8988T (cell line): ENCODE measurements around the gene CREBRF.
"Not testable (repeated sequence)": the region's sequence is repeated elsewhere in the genome, so short reads cannot be mapped to it uniquely, and the experiment has no call there.

Experiments
- DNase-seq: peaks from one replicate; pipeline ENCODE4 v3.0.0; 2011

CREBRF gene

GRCh38 chr5:173035904-173036707, 20.0 kb upstream of the CREBRF start:
- no peak for DNase-seq

DNA sequence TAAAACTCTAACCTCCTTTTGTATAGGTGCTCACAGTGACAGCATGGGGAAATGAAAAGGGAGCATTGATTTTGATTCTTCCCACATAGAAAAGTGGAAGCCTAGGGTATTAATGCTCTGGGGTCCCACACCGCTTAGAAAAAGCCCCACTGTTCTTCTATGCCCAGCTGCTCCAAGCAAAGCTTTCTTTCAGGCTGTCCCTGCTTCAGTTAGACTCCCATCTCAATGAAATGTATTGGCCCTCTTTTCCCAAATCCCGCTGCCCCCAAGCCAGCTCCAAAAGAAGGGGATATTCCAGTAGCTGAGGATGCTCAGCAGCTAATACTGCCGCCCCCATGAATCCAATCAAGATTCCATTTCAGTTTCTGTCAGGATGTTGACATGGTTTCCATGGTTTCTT, 17.0 kb upstream of the CREBRF start:
- DNase-seq, result no peak

DNA sequence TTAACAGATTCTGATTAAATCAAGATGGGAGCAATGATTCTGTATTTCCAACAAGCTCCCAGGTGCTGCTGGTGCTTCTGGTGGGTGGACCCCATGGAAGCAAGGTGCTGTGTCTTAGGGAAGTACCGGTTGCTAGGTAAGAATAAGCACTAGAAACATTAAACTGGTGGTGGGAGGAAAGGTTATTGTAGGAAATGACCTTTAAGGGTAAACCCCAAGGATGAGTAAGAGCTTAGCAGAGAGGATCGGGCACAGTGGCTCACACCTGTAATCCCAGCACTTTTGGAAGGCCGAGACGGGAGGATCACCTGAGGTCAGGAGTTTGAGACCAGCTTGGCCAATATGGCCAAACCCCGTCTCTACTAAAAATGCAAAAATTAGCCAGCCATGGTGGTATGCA, 16.2 kb upstream of the CREBRF start:
- DNase-seq, result no peak

DNA sequence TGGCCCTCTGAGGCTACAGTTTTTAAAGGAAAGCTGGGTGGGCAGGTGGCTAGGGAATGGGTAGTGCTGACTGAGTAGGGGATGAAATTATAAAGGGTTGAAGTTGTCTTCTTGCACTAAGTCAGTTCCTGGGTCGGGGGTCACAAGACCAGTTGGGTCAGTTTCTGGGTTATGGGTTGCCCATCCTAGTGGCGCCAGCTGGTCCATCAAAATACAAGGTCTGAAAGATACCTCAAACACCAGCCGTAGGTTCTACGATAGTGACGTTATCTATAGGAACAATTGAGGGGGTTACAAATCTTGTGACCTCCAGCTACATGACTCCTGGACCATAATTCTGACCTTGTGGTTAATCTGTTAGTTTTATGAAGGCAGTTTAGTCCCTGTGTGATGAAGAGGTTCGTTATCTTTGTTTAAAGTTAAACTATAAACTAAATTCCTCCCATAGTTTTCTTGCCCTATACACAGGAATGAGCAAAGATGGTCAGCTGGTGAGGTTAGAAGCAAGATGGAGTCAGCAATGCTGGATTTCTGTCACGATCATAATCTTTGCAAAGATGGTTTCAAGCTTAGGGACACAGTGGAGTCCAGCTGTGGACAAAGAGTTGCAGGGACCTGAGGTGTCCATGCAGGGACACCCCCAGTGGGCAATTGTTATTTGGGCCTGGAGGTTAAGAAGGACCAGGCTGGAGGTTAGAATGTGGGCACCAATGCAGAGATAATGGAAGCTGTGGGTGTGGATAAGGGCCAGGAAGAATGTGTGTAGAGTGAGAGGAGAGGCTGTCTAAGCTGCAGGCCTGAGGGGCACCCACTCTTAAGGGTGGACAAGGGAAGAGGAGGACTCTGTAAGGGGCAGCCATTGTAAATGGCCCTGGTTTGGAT, 14.0 kb upstream of the CREBRF start:
- DNase-seq, result no peak

DNA sequence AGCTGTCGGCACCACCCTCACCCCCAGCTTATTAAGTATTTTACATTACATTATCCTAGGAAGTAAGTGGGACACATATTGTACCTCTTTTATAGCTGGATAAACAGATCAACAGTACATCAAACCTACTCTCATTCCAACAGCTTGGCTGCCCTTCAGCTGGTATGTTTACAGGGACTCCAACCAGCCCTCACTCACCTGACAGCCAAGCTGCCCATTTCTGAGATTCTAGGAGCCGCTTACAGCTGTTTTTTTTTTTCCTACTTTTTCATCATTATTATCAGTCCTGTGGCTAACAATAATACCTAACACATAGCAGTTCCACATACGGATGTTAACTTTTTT, 13.4 kb upstream of the CREBRF start:
- DNase-seq, result no peak

DNA sequence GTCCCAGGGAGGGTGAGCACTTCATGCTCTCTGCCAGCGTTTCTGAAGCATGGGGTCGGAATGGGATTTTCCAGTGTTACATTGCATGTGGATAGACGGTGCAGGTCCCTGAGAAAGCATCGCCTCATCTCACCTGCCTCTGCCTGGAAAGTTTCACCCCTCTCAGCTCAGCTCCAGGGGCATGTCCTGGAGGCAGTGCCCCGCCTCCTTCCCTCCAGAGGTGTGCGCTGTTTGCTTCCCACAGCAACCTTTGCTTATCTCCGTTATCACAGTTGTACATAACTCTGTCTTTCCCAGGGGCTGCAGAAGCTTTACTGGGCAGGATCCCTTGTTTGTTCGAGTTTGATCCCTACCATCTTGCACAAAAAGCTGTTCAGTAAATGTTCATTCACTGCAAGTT, 10.7 kb upstream of the CREBRF start:
- no peak for DNase-seq

DNA sequence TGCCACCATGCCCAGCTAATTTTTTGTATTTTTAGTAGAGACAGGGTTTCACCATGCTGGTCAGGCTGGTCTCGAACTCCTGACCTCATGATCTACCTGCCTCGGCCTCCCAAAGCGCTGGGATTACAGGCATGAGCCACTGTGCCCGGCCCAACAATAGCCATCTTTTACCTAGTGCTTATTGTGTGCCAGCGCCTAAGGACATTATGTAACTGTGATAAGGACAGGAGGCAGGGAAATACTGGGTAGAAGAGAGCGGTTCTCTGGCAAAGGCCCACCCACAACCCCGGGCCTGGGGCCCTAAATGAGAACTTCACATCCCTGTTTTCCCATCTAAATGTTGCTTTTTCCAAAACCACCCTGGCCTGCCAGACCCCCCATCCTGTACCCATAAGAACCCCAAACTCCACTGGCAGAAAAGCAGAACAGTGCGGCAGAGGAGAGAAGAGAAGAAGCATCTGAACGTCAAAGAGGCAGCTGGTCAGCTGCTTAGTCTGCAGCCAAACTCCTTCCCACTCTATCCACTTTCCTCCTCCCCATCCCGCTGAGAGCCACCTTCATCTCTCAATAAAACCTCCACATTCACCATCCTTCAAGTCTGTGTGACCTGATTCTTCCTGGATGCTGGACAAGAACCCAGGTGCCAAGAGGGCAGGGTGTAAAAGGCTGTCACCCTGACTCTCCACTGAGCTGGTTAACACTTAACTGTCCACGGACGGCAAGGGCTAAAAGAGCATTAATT, 8.9 kb upstream of the CREBRF start:
- not testable (repeated sequence) for DNase-seq

DNA sequence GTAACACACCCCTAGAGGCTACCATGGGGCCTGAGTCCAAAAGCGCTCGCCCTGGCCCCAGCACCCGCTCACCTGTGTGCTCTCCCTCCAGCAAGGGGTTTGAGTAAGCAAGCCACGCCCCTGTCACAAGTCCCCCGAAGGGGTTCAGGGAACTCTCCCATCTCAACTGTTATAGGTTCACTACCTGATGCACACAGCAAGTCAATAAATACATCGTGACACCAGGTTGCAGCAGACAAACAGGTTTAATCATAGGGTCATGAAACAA, 8.4 kb upstream of the CREBRF start:
- no peak for DNase-seq

- DNase-seq, result no peak
Observed at GRCh38 chr5:173050791-173051190, 5.4 kb upstream of the CREBRF start.

DNA sequence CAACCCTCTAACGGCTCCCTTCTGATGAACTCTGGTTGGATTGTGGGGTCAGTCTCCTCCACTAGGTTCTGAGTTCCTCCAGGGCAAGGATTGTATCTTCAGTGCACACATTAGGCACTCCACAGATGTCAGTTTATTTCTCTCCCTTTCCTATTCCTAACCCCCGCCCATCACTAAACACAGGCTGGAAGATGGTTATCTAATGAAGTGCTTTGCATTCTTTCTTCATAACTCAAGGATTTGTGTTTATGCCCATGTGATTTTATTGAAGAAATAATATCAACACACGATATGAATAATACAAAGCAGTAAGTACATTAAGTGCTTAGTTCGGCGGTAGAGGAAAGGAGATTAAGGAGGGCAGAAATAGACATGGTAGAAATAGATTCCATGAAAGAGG, 4.4 kb upstream of the CREBRF start:
- no peak for DNase-seq

DNA sequence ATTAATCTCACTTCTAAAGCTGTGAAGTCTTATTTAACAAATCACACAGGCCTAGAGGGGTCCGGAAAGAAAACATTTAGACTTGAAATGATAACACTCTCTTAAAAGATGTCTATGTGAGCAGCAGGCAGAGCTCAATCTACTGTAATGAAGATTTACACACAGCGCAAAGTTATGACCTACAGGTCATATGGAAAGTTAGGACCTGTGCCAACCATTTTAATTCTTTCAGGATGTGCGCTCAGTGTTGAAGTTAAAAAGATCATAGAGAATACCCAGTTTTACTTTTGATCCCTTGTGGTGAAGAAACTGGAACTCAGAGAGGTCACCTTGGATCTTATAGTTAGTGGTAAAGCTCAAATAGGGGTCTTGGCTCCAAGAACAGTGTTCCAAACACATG, 3.1 kb upstream of the CREBRF start:
- DNase-seq, result no peak

DNA sequence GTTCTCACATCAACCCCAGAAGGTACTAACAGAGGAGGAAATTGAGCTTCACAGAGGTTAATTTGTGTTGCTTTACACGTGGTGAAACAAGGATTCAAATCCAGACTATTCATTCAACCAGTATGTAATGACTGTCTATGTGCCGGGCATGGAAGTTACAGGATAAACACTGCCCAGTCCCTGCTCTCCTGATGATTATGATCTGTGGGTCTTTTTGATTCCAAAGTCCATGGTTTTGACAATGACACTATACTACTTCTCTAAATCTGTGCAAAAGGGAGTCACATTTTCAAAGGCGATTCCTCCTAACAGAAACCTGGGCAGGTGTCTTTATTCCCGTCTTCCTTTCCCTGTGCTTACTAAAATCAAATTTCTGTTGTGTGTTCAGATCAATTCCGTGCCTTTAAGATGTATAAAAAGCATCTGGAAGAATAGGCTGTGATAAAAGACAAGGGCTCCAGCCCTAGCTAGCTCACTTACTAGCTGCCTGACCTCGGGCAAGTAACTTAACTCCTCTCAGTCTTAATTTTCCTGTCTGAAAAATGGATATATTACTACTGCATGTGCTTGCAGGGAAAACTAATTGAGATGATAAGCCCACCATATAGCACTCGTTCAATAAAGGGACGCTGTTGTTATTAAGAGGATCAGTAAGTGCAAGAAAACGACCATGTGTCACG, 970 bp upstream of the CREBRF start:
- DNase-seq, result no peak

DNA sequence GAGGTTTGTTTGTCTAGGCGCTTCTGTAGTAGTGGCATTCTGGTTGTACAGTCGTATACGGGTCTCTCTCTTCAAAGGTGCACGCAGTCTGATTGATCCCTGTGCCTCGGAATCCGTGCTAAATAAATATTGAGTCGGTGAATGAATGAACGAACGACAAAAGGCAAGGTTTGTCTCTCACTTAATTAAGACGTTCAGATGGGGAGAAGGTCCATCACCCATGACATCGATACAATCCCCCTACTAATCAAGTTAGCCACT, 500 bp upstream of the CREBRF start:
- DNase-seq, result no peak

GRCh38 chr5:173056783-173057061, 570 bp downstream of the CREBRF start:
- DNase-seq, result no peak

GRCh38 chr5:173057062-173057924, 1.1 kb downstream of the CREBRF start:
- DNase-seq, result peak; percentile 87

DNA sequence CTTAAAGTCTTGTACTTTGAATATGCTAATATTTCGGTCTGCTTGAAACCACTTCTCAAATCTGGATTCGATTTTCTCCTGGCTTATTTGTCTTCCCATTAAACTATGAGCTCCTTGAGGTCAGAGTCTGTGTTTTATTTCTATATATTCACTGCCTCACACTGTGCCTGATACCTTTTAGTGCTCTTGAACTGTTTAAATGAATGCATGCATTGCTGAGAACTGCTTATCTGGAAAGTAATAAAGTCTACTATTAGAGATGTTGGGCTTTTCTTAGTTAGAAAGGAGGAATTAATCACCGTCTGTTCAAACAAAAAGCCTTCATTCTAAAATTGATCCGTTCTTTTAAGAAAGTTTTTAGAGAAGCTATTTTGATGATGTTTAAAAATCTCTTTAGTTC, 6.0 kb downstream of the CREBRF start:
- no peak for DNase-seq

DNA sequence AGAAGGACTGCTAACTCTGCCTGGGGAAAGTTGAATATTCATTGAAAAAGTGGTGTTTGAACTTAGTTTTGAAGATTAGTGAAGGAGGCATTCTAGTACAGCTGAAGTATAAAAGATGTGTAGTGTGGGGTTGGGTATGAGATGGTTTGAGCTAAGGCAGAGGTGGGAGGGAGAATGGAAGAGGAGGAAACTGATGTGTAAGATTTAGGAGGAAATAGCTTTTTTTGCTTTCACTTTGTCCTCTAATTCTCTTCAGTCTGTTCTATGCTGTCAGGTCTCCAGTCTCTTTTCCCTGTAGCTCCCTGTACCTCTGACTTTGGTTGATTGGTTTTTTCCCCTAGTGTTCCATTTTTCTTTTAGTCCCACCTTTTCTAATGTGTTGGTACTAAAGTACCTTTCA, 9.0 kb downstream of the CREBRF start:
- no peak for DNase-seq

DNA sequence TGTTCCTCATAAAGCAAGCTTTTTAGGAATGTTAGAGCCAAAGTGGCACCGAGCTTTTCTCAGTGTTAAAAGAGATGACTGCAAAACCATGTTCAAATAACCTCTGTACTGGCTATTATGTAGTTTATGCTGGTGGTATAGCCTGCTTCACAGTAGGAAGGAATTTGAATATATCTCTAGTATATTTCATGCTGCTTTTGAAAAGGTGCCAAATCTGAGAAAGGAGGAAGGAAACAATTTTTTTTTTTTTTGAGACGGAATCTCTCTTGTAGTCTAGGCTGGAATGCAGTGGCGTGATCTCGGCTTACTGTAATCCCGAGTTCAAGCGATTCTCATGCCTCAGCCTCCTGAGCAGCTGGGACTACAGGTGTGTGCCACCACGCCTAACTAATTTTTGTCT, 13.5 kb downstream of the CREBRF start:
- DNase-seq, result no peak

- no peak for DNase-seq
Observed at GRCh38 chr5:173075137-173075843, 19.1 kb downstream of the CREBRF start.

DNA sequence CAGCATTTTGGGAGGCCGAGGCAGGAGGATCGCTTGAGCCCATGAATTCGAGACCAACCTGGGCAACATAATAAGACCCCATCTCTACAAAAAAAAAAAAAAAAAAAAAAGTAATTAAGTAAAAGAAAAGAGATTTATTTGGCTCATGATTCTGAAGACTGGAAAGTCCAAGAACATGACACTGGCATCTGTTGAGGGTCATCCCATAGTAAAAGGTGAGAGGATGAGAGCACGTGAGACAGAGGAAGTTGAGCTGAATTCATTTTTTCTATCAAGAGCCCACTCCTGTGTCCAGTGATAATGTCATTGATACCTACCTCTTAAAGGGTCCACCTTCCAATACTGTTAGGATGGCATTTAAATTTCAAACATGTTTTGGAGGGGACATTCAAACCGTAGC, 19.8 kb downstream of the CREBRF start:
- DNase-seq, result no peak

GRCh38 chr5:173076471-173076870, 20.3 kb downstream of the CREBRF start:
- DNase-seq, result not testable (repeated sequence)

DNA sequence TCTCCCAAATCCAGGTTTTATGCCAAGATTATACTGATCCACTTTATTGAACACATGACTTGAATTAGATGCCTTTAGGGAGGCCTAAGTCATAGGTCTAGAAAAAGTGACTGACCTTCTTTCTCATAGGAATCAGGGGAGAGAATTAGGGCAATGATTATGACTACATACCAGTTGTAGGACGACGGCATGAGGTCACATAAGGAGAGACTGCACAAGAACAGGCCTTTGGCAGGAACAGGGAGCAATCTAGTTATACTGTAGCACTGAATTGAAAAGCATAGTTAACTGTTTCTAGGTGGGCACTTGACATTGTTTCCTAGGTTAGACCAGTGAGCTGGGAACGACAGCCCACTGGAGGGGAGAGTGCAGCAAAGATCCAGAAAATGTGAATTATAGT, 22.7 kb downstream of the CREBRF start:
- no peak for DNase-seq
